NK-92 (cell line): ENCODE measurements around the gene PNMA6E.

Source experiments
- DNase-seq: peaks from one replicate; lab custom pipeline; 2025; ENCODE audit not compliant: unreplicated experiment; lab: John Stamatoyannopoulos, UW

The PNMA6E gene

DNA sequence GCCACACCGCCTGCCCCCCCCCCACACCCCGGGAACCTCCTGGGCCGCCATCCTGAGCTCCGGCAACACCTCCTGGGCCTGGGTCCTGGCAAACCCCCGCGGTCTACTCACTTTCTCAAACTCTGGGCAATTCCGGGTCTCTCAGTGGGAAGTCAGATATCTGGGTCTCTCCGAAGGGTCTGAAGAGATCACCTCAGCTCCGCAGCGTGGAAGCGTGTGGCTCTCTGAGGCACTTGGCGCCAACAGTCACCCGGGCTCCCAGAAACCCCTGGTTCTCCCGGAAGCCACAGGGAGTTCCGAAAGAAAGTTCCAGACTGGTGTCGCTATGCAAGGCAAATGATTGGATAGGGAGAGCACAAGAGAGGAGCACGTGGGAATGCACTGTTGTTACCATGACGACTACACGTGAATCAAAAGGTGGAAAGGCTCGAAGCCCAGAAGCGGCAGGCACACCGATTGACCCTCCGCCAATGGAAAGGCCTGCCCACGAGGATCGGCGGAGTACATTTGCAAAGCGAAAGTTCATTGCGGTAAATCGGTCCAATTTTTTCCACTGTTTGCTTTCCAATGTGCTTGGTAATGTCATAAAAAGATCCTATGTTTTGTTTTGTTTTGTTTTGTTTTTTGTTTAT lies at the start of gene PNMA6E:
TSS of gene PNMA6E (minus strand) at position 218 of the 632 bp plus-strand sequence. CDS start 2,501 bp downstream, outside the sequence.
- no peak for DNase-seq

- DNase-seq: no peak
Measured at GRCh38 chrX:153450949-153451277, 49.8 kb upstream of the PNMA6E start.

GRCh38 chrX:153450114-153450948 lies 49.2 kb upstream of the PNMA6E start:
- DNase-seq: no peak

- no peak for DNase-seq
Measured at GRCh38 chrX:153449368-153450113, 48.4 kb upstream of the PNMA6E start.

- no peak for DNase-seq
Measured at GRCh38 chrX:153448556-153449367, 47.6 kb upstream of the PNMA6E start.

DNA sequence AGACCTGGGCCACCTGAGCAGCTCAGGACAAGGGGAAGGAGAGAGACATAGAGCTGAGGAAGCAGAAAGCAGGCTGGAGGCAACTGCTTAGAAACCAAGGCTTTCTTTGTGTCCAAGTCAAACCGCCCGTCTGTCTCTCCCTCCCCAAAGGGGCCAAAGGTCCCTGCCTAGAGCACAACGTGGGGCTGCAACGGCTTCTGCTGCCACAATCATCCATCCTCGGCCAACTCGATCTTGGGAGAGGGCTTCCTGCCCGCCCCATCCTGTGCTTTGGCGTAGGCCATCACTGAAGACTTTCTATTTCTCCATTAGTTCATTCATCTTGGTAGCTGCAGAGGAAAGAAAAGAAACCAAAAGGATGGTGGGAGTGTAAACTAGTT lies 46.4 kb upstream of the PNMA6E start:
- DNase-seq: no peak

DNA sequence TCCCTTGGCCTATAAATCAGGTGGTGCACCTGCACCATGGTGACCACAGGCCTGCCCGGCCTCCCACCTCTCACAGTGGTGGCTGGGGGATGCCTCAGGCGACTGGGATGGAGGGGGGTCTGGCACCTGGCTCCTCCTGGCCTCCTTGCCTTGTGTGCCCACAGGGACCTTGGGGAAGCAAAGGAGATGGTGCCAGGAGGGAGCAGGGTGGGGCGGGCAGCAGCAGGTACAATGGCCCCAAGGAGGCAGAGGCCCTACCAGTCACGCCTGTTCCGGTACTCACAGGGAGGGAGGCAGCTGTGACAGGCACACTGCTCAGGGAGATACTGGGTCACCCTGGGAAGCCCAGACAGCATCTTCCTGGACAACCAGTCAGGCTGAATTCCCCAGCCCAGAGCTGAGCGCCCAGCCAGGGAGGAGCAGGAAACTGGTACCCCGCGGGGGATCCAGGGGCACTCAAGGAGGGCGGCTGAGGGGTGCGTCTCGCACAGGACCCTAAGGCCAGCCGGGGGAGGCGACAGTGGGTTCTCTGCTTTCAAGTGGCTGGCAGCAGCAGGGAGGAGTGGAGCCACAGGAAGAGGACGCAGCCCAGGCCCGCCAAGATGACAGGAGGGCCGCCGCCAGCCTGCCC lies 45.9 kb upstream of the PNMA6E start:
- DNase-seq: no peak

DNA sequence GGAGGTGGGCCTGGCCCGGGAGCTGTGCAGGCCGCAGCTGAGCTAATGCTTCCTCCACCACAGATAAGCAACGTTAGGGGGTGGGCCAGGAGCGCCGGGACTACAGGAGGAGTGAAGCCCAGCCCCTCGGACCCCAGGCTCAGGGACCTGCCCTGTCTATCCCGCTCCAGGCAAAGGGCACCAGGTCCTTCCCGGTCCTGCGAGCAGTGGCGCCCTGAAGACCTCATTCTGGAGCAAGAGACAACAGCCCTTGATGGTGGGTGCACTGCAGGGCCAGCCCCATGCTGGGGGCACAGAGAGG lies 45.4 kb upstream of the PNMA6E start:
- no peak for DNase-seq

- DNase-seq: no peak
Measured at GRCh38 chrX:153445856-153446635, 44.9 kb upstream of the PNMA6E start, which contains the start of gene TREX2. TREX2 (minus strand) TSS chrX:153446056; CDS start chrX:153445430, 626 bp downstream.

DNA sequence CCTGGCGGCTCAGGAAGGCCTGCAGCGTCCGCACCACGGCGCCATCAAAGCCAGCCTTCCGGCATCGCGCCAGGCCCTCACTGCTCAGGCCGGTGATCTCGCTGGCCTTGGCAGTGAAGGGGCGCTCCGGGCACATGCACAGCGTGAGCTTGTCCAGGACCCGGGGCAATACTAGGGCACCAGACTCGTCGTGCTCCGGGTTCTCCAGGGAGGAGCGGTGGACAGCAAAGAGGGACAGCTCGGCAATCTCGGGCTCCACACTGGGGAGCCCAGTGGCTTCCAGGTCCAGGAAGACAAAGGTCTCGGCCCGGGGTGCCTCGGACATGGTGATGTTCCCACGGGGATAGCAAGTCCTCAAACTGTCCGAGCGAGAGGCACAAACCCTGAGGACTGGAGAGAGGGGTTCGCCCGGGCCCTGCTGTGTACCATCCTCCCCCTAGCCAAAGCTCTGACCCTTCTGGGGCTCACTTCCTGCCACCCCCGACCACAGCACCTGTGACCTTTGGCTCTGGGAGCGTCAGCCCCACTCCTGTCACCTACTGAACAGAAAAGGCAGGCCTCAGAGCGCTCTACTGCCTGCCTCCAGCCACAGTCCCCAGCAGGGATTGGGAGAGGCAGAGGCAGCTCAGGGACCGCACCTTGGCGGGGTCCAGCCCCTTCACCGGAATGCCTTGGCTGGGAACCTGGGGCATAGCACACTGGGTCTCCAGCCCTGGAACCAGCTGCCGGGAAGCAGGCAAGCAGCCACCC lies 44.1 kb upstream of the PNMA6E start:
- DNase-seq: no peak

DNA sequence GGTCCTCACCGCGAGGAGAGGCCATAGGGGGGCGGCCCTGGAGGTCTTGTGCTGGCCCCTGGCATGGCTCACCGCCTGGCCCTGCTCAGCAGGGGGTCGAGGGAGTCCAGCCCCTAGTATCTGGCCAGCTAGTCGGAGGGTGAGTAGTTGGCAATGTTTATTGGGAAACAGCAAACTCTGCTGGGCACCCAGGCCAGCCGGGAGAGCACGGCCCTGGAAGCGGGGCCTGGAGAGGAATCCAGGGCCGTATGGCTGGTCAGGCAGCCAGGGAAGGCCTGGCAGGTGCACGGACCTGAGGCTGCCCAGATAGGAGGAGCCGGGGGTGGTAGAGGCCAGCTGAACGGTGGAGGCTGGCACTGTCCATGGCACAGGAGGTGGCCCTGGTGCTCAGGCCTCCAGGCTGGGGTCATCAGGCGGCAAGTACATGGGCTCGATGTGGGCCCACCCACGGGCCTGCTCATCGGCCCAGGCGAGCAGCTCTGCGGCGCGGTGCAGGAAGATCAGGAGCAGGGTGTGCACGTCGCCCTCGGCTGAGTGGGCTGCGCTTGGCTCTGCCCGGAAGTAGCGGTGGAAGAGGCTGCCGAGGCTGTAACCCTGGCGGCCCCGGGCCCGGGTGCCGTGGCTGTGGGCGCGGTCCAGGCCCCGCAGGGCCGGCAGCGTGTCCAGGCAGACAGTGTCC lies 43.3 kb upstream of the PNMA6E start:
- DNase-seq: no peak

- DNase-seq: no peak
Measured at GRCh38 chrX:153443476-153444332, 42.6 kb upstream of the PNMA6E start.

GRCh38 chrX:153442463-153442862 lies 41.3 kb upstream of the PNMA6E start:
- no peak for DNase-seq

GRCh38 chrX:153441981-153442380 lies 40.8 kb upstream of the PNMA6E start:
- DNase-seq: no peak

GRCh38 chrX:153441296-153441695 lies 40.1 kb upstream of the PNMA6E start:
- no peak for DNase-seq

DNA sequence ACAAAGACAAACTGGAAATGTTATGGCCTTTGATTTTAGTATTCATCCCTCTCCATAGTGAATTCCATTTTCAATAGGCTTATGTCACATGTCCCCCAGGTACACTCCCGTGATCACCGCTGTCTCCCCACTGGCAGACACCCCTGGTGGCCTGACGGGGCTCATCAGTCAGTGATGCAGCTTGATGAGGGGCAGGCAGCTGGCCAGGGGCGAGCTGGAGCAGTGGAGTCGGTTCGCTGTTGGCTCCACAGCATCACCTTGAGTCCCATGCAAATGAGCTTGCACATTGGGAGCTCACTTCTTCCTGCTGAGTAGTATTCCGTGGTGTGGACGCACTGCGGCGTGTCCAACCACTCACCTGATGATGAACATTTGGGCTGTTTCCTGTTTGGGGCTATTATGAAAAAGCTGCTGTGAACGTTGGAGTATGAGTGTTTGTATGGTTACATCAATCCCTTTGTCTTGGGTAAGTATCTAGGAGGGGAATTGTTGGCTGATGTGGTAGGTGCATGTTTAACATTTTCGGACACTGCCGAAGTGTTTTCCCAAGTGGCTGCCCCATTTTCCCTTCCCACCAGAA lies 39.5 kb upstream of the PNMA6E start:
- DNase-seq: no peak

- DNase-seq: no peak
Measured at GRCh38 chrX:153439977-153440376, 38.8 kb upstream of the PNMA6E start.
